Lower lobe of right lung (tissue), 2 donors: ENCODE data around the gene CC2D1B. TPM values are rescaled to one million over a fixed set of nuclear protein-coding genes. Genes with fewer than 3 reads are reported as not detected.

Experiments used
- ATAC-seq, 2 donors: fragments of 200-7000 bp; cut with Tn5 transposase; one replicate each; pipeline ENCODE4 v1.9.1; 2020 to 2022; ENCODE audit warnings: mild to moderate bottlenecking in 2 of 2, moderate library complexity in 2 of 2
- DNase-seq: peaks from one replicate; pipeline ENCODE4 v3.0.0-alpha.2; 2020
- H3K27ac ChIP-seq: fragments of 200-600 bp; one replicate; pipeline ENCODE4 v1.8.0; 2022
- H3K27me3 ChIP-seq: fragments of 200-600 bp; one replicate; pipeline ENCODE4 v1.8.0; 2022; ENCODE audit warnings: low read depth
- H3K36me3 ChIP-seq: fragments of 200-600 bp; one replicate; pipeline ENCODE4 v1.8.0; 2022; ENCODE audit warnings: mild to moderate bottlenecking
- H3K4me1 ChIP-seq: fragments of 200-600 bp; one replicate; pipeline ENCODE4 v1.8.0; 2022
- H3K4me3 ChIP-seq: fragments of 200-600 bp; one replicate; pipeline ENCODE4 v1.8.0; 2022; ENCODE audit warnings: mild to moderate bottlenecking
- H3K9me3 ChIP-seq: fragments of 200-600 bp; one replicate; pipeline ENCODE4 v1.8.0; 2022
- intact Hi-C: fragments of 100-400 bp; cut with DNase I; formaldehyde crosslinking; loops from one replicate; pipeline ENCODE4 v1.11.0; 2022
- total RNA-seq: library from RNA; stranded (reverse); fragmentation: NEBNext Ultra II Directional; extraction: Animal tissue kit (Norgen Biotek cat#: 25700); gene quantifications from one replicate; pipeline ENCODE4 v1.2.1, GENCODE V29; 2021
- TF ChIP-seq, protein P1 (sequence below): fragments of 200-600 bp; IDR thresholded peaks from one replicate; pipeline ENCODE4 v1.8.0; 2022; ENCODE audit warnings: antibody characterized with exemption, mild to moderate bottlenecking
- donor health status: DM: no; HTN: yes; CAD: no; lungs with severe emphysema.

CC2D1B gene
- total RNA-seq, 1 donor from 2014 or later = 44.5 TPM

DNA sequence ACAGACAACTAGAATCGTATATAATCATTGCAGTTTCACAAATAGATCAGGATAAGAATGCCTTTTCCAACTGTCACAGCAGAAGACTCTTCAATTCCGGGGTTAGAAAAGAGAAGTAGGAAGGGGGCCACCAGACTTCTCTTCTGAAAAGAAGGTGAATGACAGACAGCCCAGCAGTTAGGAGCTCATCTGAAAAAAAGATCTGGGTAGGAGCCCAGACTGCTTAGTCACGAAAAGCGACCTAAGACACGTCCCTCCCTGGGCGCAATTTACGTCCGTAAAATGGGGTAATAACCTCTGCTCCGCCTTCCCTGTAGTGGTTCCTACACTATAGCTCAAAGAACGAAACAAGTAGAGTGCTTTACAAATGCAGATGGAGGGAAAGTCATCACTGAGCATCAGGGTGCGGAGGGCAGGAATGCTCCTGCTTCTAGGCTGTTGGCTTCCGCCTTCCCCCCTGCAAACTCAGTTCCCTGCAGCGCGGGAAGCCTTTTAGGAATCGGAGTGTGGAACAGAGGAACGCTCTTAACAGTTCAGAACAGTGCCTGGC is 37.6 kb upstream of the CC2D1B start:
- Histone ChIP-seq H3K27me3 (no peaks in the 10 kb centered on the region), H3K4me1 (peaks cover 25% of the 10 kb centered on the region), H3K36me3 (peaks cover 21% of the 10 kb centered on the region), H3K4me3 (peak overlapping the region; percentile 86), H3K27ac (peak overlapping the region; percentile 96), H3K9me3 (no peaks in the 10 kb centered on the region)
- TF ChIP-seq, protein P1, sequence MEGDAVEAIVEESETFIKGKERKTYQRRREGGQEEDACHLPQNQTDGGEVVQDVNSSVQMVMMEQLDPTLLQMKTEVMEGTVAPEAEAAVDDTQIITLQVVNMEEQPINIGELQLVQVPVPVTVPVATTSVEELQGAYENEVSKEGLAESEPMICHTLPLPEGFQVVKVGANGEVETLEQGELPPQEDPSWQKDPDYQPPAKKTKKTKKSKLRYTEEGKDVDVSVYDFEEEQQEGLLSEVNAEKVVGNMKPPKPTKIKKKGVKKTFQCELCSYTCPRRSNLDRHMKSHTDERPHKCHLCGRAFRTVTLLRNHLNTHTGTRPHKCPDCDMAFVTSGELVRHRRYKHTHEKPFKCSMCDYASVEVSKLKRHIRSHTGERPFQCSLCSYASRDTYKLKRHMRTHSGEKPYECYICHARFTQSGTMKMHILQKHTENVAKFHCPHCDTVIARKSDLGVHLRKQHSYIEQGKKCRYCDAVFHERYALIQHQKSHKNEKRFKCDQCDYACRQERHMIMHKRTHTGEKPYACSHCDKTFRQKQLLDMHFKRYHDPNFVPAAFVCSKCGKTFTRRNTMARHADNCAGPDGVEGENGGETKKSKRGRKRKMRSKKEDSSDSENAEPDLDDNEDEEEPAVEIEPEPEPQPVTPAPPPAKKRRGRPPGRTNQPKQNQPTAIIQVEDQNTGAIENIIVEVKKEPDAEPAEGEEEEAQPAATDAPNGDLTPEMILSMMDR = no peak
- ATAC-seq = peak; percentile 32 to 50
- intact Hi-C loops = no loop called here
- no peak for DNase-seq

DNA sequence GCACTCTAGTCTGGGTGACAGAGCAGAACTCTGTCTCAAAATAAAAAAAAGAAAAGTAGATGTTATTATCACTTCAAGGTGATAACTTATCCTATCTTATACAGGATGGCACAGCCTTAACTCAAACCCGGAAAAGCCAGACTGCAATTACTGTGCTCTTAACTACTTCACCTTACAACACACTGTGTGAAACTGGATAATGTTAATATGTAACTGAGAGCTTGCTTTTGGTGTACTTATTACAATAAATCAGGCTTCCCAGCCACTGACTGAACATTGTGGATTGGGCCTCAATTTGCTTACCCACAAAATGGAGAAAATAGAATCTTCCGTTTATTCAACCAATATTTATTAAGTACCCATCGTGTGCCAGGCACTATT is 36.8 kb upstream of the CC2D1B start:
- ATAC-seq = no peak
- intact Hi-C loops = no loop called here
- no peak for DNase-seq
- Histone ChIP-seq H3K4me3 (peak overlapping the region; percentile 86), H3K27ac (no peak overlapping the region), H3K4me1 (peaks cover 25% of the 10 kb centered on the region), H3K27me3 (no peaks in the 10 kb centered on the region), H3K9me3 (no peaks in the 10 kb centered on the region), H3K36me3 (peaks cover 13% of the 10 kb centered on the region)
- TF ChIP-seq, protein P1 = no peak

DNA sequence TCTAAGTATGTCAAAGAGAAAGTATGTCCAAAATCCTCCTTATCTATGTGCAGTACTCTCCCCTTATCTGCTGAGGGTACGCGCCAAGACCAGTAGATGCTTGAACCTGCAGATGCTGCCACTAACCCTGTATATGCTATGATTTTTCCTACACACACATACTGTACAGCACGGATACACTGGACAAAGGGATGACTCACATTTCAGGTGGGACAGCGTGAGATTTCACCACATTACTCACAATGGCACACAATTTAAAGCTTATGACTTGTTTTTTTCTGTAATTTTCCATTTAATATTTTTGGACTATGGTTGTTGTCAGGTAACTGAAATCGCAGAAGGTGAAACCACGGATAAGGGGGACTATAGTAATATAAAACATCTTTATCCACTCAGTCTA is 34.1 kb upstream of the CC2D1B start:
- H3K9me3 ChIP-seq = no peaks in the 10 kb centered on the region
- no peak for ATAC-seq
- intact Hi-C loops = no loop called here

DNA sequence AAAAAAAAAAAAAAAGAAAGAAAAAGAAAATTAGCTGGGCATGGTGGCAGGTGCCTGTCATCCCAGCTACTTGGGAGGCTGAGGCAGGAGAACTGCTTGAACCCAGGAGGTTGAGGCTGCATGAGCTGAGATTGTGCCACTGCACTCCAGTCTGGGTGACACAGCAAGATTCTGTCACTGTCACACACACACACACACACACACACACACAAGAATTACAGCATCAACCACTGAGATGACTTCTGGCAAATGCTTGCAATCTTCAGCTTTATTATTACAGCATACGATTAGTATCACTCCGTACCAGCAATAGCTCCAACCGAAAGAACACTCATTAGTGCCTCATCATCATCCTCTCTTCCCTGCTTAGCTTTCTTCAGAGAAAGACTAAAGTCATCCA is 33.6 kb upstream of the CC2D1B start:
- intact Hi-C loops = no loop called here
- H3K4me1 ChIP-seq = peaks cover 9% of the 10 kb centered on the region
- H3K27me3 ChIP-seq = no peaks in the 10 kb centered on the region
- H3K36me3 ChIP-seq = no peaks in the 10 kb centered on the region
- no peak overlapping the region for H3K27ac ChIP-seq
- ATAC-seq (no peak), DNase-seq (no peak)
- TF ChIP-seq, protein P1 = no peak
- no peaks in the 10 kb centered on the region for H3K9me3 ChIP-seq
- H3K4me3 ChIP-seq = no peak overlapping the region

More for the DNA sequence above, 34.1 kb upstream of the CC2D1B start:
- DNase-seq = no peak
- Histone ChIP-seq H3K27ac (no peak overlapping the region), H3K36me3 (no peaks in the 10 kb centered on the region), H3K4me3 (no peak overlapping the region), H3K4me1 (peaks cover 11% of the 10 kb centered on the region), H3K27me3 (no peaks in the 10 kb centered on the region)
- TF ChIP-seq, protein P1 = no peak

DNA sequence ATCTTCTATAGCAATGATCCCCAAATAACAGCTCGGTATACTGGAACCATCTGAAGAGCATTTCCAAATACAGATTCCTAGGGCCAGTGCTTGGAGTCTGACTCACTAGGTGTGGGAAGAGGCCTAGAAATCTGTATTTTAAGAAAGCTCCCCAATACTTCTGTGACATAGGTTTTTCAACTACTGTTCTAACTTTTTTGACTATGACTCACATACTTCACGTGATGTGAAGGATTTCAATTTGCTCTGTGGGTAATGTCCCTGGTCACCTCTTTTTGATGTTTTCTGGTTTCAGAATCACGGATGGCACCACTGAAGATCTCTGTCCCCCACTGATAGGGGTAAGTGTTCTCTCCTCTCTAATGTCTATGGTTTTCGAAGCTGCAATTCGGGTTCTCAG is 27.2 kb upstream of the CC2D1B start:
- Histone ChIP-seq H3K36me3 (no peaks in the 10 kb centered on the region), H3K4me3 (no peak overlapping the region), H3K27me3 (no peaks in the 10 kb centered on the region), H3K9me3 (no peaks in the 10 kb centered on the region), H3K4me1 (no peaks in the 10 kb centered on the region), H3K27ac (no peak overlapping the region)
- intact Hi-C loops = no loop called here
- TF ChIP-seq, protein P1 = no peak
- no peak for DNase-seq
- no peak for ATAC-seq
